ENCODE measurements around the gene CCSER1. TPM values are rescaled to one million over a fixed set of nuclear protein-coding genes. Genes with fewer than 3 reads are reported as not detected.
"Not testable (repeated sequence)": the region's sequence is repeated elsewhere in the genome, so short reads cannot be mapped to it uniquely, and the experiment has no call there.

The CCSER1 gene
- total and polyA plus RNA-seq, 2 donors (not counting 1 experiment from before 2014, with no cell fraction given): 10.7 to 39.5 TPM

DNA sequence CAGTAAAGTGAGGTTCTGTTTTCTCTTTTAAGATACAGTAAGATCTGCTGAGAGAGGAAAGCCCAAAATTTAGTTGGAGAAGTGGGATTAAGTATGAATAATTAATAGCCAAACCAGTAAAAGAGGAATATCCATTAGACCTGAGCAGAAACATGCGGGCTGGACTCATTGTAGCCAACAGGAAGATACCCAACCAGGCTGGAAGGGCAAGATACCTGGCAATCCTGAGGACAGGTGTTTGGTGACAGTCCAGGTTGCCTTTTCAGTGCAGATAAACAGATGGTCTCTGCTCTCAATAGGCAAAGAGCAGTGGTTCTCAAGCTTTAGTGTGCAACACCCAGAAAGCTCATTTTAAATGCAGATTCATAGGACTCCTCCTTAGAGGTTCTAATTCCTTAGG lies 1195.8 kb downstream of the CCSER1 start:
- Histone ChIP-seq H3K9ac (ENCODE audit: low read length) (no peak overlapping the region), H3K27me3 (replicated peaks in 1 of 4; ENCODE audit: control extremely low read depth in 1 of 4, control insufficient read depth in 3 of 4, insufficient read depth in 4 of 4, low read length in 3 of 4) (no peaks in the 10 kb centered on the region), H4K20me1 (ENCODE audit: control insufficient read depth, insufficient read depth, low read length, poor library complexity, severe bottlenecking) (no peaks in the 10 kb centered on the region), H3K4me1 (ENCODE audit: control insufficient read depth in 2 of 2, insufficient read depth in 2 of 2, low read length in 2 of 2) (no peaks in the 10 kb centered on the region), H3K79me2 (ENCODE audit: control insufficient read depth, insufficient read depth, low read length) (no peaks in the 10 kb centered on the region), H3K36me3 (replicated peaks in 1 of 2; ENCODE audit: control extremely low read depth in 1 of 2, control insufficient read depth in 1 of 2, extremely low read depth in 1 of 2, insufficient read depth in 2 of 2, low read length in 1 of 2) (no peaks in the 10 kb centered on the region), H3K4me2 (replicated peaks; ENCODE audit: low read depth, low read length, poor library complexity, severe bottlenecking) (no peak overlapping the region), H2AFZ (ENCODE audit: insufficient read depth, low read depth, low read length, poor library complexity, severe bottlenecking) (no peak overlapping the region), H3K27ac (ENCODE audit: low read length in 2 of 2) (no peak overlapping the region), H3K9me3 (ENCODE audit: control extremely low read depth in 1 of 3, control insufficient read depth in 2 of 3, insufficient read depth in 1 of 3, low read length in 2 of 3) (peaks cover 0 to 11% (median 10%) of the 10 kb centered on the region in 3 donors), H3K4me3 (ENCODE audit: control extremely low read depth in 1 of 5, extremely low read depth in 1 of 5, insufficient read depth in 1 of 5, low read depth in 2 of 5, low read length in 4 of 5) (no peak overlapping the region)
- Mint-ChIP-seq H3K9me3 (ENCODE audit: insufficient read depth) (peaks cover 3% of the 10 kb centered on the region), H3K4me3 (no peak overlapping the region), H3K4me1 (no peaks in the 10 kb centered on the region), H3K27ac (no peak overlapping the region), H3K27me3 (no peaks in the 10 kb centered on the region)
- no peak for TF ChIP-seq EZH2 (IDR thresholded peaks at IDR 0.05; ENCODE audit: borderline replicate concordance, insufficient read depth, low read depth, low read length, poor library complexity, severe bottlenecking)
- TF ChIP-seq, protein P1, sequence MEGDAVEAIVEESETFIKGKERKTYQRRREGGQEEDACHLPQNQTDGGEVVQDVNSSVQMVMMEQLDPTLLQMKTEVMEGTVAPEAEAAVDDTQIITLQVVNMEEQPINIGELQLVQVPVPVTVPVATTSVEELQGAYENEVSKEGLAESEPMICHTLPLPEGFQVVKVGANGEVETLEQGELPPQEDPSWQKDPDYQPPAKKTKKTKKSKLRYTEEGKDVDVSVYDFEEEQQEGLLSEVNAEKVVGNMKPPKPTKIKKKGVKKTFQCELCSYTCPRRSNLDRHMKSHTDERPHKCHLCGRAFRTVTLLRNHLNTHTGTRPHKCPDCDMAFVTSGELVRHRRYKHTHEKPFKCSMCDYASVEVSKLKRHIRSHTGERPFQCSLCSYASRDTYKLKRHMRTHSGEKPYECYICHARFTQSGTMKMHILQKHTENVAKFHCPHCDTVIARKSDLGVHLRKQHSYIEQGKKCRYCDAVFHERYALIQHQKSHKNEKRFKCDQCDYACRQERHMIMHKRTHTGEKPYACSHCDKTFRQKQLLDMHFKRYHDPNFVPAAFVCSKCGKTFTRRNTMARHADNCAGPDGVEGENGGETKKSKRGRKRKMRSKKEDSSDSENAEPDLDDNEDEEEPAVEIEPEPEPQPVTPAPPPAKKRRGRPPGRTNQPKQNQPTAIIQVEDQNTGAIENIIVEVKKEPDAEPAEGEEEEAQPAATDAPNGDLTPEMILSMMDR (IDR thresholded peaks at IDR 0.05): no peak
- WGBS (ENCODE audit: insufficient coverage): 67% methylated on average over 1 of the region's 1 CpG
- CTCF ChIA-PET: no interaction called here
- no peak for ATAC-seq (ENCODE audit: low read depth)
- POLR2A ChIA-PET: no interaction called here
- no peak for DNase-seq
- intact Hi-C loops (cut with micrococcal nuclease): no loop called here

DNA sequence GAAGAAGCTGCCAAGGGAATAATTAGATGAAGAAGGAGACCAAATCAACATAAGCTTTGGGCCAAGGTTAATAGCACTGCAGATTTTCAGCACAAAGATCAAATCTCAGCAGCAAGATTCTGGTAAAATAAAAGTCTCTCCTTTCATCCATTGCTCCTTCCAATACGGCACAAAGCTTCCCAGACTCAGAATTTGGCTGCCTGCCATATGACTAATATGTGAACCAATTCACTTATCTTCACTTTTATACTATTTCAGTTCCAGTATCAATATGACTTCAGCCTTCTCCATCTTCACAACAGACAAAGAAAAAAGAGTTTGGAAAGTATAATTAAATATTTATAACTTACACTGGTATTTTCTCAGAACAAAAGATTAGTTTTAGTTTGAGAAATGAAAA lies 1198.3 kb downstream of the CCSER1 start:
- ATAC-seq (ENCODE audit: low read depth) (no peak), DNase-seq (no peak)
- Histone ChIP-seq H2AFZ (ENCODE audit: insufficient read depth, low read depth, low read length, poor library complexity, severe bottlenecking) (no peak overlapping the region), H3K36me3 (replicated peaks in 1 of 2; ENCODE audit: control extremely low read depth in 1 of 2, control insufficient read depth in 1 of 2, extremely low read depth in 1 of 2, insufficient read depth in 2 of 2, low read length in 1 of 2) (no peaks in the 10 kb centered on the region), H3K27ac (ENCODE audit: low read length in 2 of 2) (no peak overlapping the region), H4K20me1 (ENCODE audit: control insufficient read depth, insufficient read depth, low read length, poor library complexity, severe bottlenecking) (no peaks in the 10 kb centered on the region), H3K27me3 (replicated peaks in 1 of 4; ENCODE audit: control extremely low read depth in 1 of 4, control insufficient read depth in 3 of 4, insufficient read depth in 4 of 4, low read length in 3 of 4) (no peaks in the 10 kb centered on the region), H3K4me3 (ENCODE audit: control extremely low read depth in 1 of 5, extremely low read depth in 1 of 5, insufficient read depth in 1 of 5, low read depth in 2 of 5, low read length in 4 of 5) (no peak overlapping the region), H3K79me2 (ENCODE audit: control insufficient read depth, insufficient read depth, low read length) (no peaks in the 10 kb centered on the region), H3K4me1 (ENCODE audit: control insufficient read depth in 2 of 2, insufficient read depth in 2 of 2, low read length in 2 of 2) (no peaks in the 10 kb centered on the region), H3K4me2 (replicated peaks; ENCODE audit: low read depth, low read length, poor library complexity, severe bottlenecking) (no peak overlapping the region), H3K9me3 (ENCODE audit: control extremely low read depth in 1 of 3, control insufficient read depth in 2 of 3, insufficient read depth in 1 of 3, low read length in 2 of 3) (peaks cover 0 to 14% (median 10%) of the 10 kb centered on the region in 3 donors), H3K9ac (ENCODE audit: low read length) (no peak overlapping the region)
- H3K27me3 Mint-ChIP-seq: no peaks in the 10 kb centered on the region
- no peak overlapping the region for H3K27ac Mint-ChIP-seq
- H3K4me3 Mint-ChIP-seq: no peak overlapping the region
- no peaks in the 10 kb centered on the region for H3K4me1 Mint-ChIP-seq
- ChIA-PET POLR2A (no interaction called here), CTCF (no interaction called here)
- intact Hi-C loops (cut with micrococcal nuclease): no loop called here
- peaks cover 7% of the 10 kb centered on the region for H3K9me3 Mint-ChIP-seq (ENCODE audit: insufficient read depth)
- no CpG with 5 or more reads among the region's 1 CpG for WGBS (ENCODE audit: insufficient coverage)
- TF ChIP-seq, protein P1 (IDR thresholded peaks at IDR 0.05): no peak

DNA sequence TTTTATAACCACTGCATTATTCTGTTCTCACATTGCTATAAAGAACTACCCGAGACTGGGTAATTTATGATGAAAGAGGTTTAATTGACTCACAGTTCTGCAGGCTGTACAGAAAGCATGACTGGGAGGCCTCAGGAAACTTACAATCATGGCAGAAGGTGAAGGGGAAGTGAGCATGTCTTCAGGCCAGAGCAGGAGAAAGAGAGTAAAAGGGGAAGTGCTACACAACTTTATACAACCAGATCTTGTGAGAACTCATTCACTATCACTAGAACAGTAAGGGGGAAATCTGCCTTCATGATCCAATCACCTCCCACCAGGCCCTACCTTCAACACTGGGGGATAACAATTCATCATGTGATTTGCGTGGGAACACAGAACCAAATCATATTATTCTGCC lies 1199.0 kb downstream of the CCSER1 start:
- H2AFZ ChIP-seq (ENCODE audit: insufficient read depth, low read depth, low read length, poor library complexity, severe bottlenecking); CTCF ChIA-PET; POLR2A ChIA-PET; H3K27me3 ChIP-seq (replicated peaks in 1 of 4; ENCODE audit: control extremely low read depth in 1 of 4, control insufficient read depth in 3 of 4, insufficient read depth in 4 of 4, low read length in 3 of 4); intact Hi-C loops (cut with micrococcal nuclease); H3K4me3 ChIP-seq (ENCODE audit: control extremely low read depth in 1 of 5, extremely low read depth in 1 of 5, insufficient read depth in 1 of 5, low read depth in 2 of 5, low read length in 4 of 5); H3K27me3 Mint-ChIP-seq; H3K9me3 Mint-ChIP-seq (ENCODE audit: insufficient read depth); H3K4me2 ChIP-seq (replicated peaks; ENCODE audit: low read depth, low read length, poor library complexity, severe bottlenecking); DNase-seq; H3K36me3 ChIP-seq (replicated peaks in 1 of 2; ENCODE audit: control extremely low read depth in 1 of 2, control insufficient read depth in 1 of 2, extremely low read depth in 1 of 2, insufficient read depth in 2 of 2, low read length in 1 of 2); H3K9ac ChIP-seq (ENCODE audit: low read length); H3K4me1 ChIP-seq (ENCODE audit: control insufficient read depth in 2 of 2, insufficient read depth in 2 of 2, low read length in 2 of 2); H4K20me1 ChIP-seq (ENCODE audit: control insufficient read depth, insufficient read depth, low read length, poor library complexity, severe bottlenecking); H3K4me3 Mint-ChIP-seq; H3K27ac ChIP-seq (ENCODE audit: low read length in 2 of 2); ATAC-seq (ENCODE audit: low read depth); H3K27ac Mint-ChIP-seq; H3K79me2 ChIP-seq (ENCODE audit: control insufficient read depth, insufficient read depth, low read length); H3K4me1 Mint-ChIP-seq: not testable (repeated sequence)
- H3K9me3 ChIP-seq (ENCODE audit: control extremely low read depth in 1 of 3, control insufficient read depth in 2 of 3, insufficient read depth in 1 of 3, low read length in 2 of 3): peaks cover 0 to 14% (median 10%) of the 10 kb centered on the region in 3 donors
- 90% methylated on average over 1 of the region's 2 CpGs for WGBS (ENCODE audit: insufficient coverage)

All from B cell (primary cell).